ENCODE measurements around the gene CTSF.

DNA sequence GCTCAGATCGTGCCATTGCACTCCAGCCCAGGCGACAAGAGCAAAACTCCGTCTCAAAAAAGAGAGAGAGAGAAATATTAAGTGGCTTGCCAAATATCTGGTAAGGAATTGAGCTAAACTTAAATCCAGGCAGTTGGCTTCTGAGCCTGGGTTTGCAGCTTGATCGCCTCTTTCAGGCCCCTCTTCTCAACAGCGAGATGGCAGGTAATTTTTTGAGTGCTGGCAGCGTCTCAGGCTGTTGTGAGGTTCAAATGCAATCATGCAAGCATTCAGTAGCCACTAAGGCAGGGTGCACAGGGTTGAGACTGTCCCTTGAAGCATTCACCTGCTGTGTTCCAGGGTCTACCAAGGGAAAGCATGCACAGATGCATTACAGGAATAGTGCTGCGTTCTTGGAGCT lies 670 bp upstream of the CTSF start:
- TF ChIP-seq, protein P1, sequence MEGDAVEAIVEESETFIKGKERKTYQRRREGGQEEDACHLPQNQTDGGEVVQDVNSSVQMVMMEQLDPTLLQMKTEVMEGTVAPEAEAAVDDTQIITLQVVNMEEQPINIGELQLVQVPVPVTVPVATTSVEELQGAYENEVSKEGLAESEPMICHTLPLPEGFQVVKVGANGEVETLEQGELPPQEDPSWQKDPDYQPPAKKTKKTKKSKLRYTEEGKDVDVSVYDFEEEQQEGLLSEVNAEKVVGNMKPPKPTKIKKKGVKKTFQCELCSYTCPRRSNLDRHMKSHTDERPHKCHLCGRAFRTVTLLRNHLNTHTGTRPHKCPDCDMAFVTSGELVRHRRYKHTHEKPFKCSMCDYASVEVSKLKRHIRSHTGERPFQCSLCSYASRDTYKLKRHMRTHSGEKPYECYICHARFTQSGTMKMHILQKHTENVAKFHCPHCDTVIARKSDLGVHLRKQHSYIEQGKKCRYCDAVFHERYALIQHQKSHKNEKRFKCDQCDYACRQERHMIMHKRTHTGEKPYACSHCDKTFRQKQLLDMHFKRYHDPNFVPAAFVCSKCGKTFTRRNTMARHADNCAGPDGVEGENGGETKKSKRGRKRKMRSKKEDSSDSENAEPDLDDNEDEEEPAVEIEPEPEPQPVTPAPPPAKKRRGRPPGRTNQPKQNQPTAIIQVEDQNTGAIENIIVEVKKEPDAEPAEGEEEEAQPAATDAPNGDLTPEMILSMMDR (IDR thresholded peaks at IDR 0.05): no peak
- TF ChIP-seq POLR2A (IDR thresholded peaks at IDR 0.05): no peak
